Measurements from ENCODE around the gene HLA-F.

Gene HLA-F

GRCh38 chr6:29678114-29678513, 45.1 kb upstream of the HLA-F start:
- no peak for TF ChIP-seq SIN3A (IDR thresholded peaks at IDR 0.05; ENCODE audit: borderline replicate concordance, insufficient read depth, low read length)
- no peak for TF ChIP-seq POLR2AphosphoS5 (IDR thresholded peaks at IDR 0.05; ENCODE audit: low read depth, low read length)
- no peak for TF ChIP-seq REST (IDR thresholded peaks at IDR 0.05; ENCODE audit: insufficient read depth in 1 of 2, low read depth in 2 of 2, low read length in 2 of 2)
- no peak for TF ChIP-seq TAF1 (IDR thresholded peaks at IDR 0.05; ENCODE audit: borderline replicate concordance, insufficient read depth, low read length)
- no peak for TF ChIP-seq FOXP2 (optimal IDR thresholded peaks at IDR 0.05; ENCODE audit: borderline replicate concordance, extremely low read depth, extremely low read length, insufficient read depth)

GRCh38 chr6:29679962-29680361, 43.3 kb upstream of the HLA-F start:
- TF ChIP-seq TAF1 (IDR thresholded peaks at IDR 0.05; ENCODE audit: borderline replicate concordance, insufficient read depth, low read length) (no peak), POLR2AphosphoS5 (IDR thresholded peaks at IDR 0.05; ENCODE audit: low read depth, low read length) (no peak), SIN3A (IDR thresholded peaks at IDR 0.05; ENCODE audit: borderline replicate concordance, insufficient read depth, low read length) (no peak), REST (IDR thresholded peaks at IDR 0.05; ENCODE audit: insufficient read depth in 1 of 2, low read depth in 2 of 2, low read length in 2 of 2) (no peak), FOXP2 (optimal IDR thresholded peaks at IDR 0.05; ENCODE audit: borderline replicate concordance, extremely low read depth, extremely low read length, insufficient read depth) (no peak)

- TF ChIP-seq FOXP2 (optimal IDR thresholded peaks at IDR 0.05; ENCODE audit: borderline replicate concordance, extremely low read depth, extremely low read length, insufficient read depth) (no peak), SIN3A (IDR thresholded peaks at IDR 0.05; ENCODE audit: borderline replicate concordance, insufficient read depth, low read length) (no peak), POLR2AphosphoS5 (IDR thresholded peaks at IDR 0.05; ENCODE audit: low read depth, low read length) (no peak), TAF1 (IDR thresholded peaks at IDR 0.05; ENCODE audit: borderline replicate concordance, insufficient read depth, low read length) (no peak), REST (IDR thresholded peaks at IDR 0.05; ENCODE audit: insufficient read depth in 1 of 2, low read depth in 2 of 2, low read length in 2 of 2) (no peak)
Measured at GRCh38 chr6:29680416-29680815, 42.8 kb upstream of the HLA-F start.

GRCh38 chr6:29680904-29681303, 42.3 kb upstream of the HLA-F start, which contains the start of gene ZFP57:
Gene ZFP57, minus strand, starts transcription at chr6:29681152. Its CDS starts 4,149 bp downstream, at chr6:29677003.
- TF ChIP-seq REST (IDR thresholded peaks at IDR 0.05; ENCODE audit: insufficient read depth in 1 of 2, low read depth in 2 of 2, low read length in 2 of 2) (no peak), SIN3A (IDR thresholded peaks at IDR 0.05; ENCODE audit: borderline replicate concordance, insufficient read depth, low read length) (no peak), POLR2AphosphoS5 (IDR thresholded peaks at IDR 0.05; ENCODE audit: low read depth, low read length) (no peak), TAF1 (IDR thresholded peaks at IDR 0.05; ENCODE audit: borderline replicate concordance, insufficient read depth, low read length) (no peak), FOXP2 (optimal IDR thresholded peaks at IDR 0.05; ENCODE audit: borderline replicate concordance, extremely low read depth, extremely low read length, insufficient read depth) (no peak)

- TF ChIP-seq TAF1 (IDR thresholded peaks at IDR 0.05; ENCODE audit: borderline replicate concordance, insufficient read depth, low read length) (no peak), POLR2AphosphoS5 (IDR thresholded peaks at IDR 0.05; ENCODE audit: low read depth, low read length) (no peak), SIN3A (IDR thresholded peaks at IDR 0.05; ENCODE audit: borderline replicate concordance, insufficient read depth, low read length) (no peak), REST (IDR thresholded peaks at IDR 0.05; ENCODE audit: insufficient read depth in 1 of 2, low read depth in 2 of 2, low read length in 2 of 2) (no peak), FOXP2 (optimal IDR thresholded peaks at IDR 0.05; ENCODE audit: borderline replicate concordance, extremely low read depth, extremely low read length, insufficient read depth) (no peak)
Measured at GRCh38 chr6:29681811-29682210, 41.4 kb upstream of the HLA-F start.
